Hematopoietic multipotent progenitor cell treated with erythropoietin and hydrocortisone succinate and interleukin-3 and kit ligand, for 6 days (in vitro differentiated cells): ENCODE measurements around the gene KDM1A.
"Not testable (repeated sequence)": the region's sequence is repeated elsewhere in the genome, so short reads cannot be mapped to it uniquely, and the experiment has no call there.

ENCODE experiments used
- DNase-seq: peaks from one replicate; pipeline ENCODE4 v3.0.0-alpha.2; 2015

KDM1A gene

DNA sequence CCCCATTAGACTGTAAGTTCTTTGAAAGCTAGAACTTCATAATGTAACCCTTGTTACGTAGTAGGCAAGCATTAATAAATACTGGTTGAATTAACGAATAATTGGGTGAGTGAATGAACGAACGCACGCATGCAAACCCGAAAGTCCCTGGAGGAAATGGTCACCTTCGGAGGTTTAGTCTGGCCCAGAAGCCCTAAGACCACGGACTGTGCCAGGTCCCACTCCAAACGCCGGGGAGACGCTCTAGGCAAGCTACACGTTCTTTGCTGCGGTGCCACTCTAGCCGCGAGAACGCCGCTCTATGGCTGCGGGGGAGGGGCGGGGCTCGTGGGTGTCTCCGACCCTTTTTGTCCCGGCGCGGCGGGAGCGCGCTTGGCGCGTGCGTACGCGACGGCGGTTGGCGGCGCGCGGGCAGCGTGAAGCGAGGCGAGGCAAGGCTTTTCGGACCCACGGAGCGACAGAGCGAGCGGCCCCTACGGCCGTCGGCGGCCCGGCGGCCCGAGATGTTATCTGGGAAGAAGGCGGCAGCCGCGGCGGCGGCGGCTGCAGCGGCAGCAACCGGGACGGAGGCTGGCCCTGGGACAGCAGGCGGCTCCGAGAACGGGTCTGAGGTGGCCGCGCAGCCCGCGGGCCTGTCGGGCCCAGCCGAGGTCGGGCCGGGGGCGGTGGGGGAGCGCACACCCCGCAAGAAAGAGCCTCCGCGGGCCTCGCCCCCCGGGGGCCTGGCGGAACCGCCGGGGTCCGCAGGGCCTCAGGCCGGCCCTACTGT, at the start of gene KDM1A:
TSS of gene KDM1A (plus strand) at position 375 of the 769 bp plus-strand sequence. CDS start at position 504, 129 bp downstream.
- peak; percentile 98 for DNase-seq

DNA sequence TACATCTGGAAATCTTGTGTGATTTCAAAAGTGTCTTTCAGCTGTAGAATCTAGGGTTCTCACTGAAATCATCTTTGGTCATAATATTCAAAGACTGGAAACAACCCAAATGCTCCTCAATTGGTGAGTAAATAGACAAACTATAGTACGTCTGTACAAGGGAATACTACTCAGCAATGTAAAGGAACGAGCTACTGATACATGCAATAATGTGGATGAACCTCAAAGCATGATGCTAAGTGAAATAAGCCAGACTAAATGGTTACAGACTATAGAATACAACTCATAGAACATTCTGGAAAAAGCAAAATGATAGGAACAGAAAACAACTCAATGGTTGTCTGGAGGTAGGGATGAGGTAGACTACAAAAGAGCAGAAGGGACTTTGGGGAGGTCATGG, 49.2 kb upstream of the KDM1A start:
- DNase-seq, result no peak

DNA sequence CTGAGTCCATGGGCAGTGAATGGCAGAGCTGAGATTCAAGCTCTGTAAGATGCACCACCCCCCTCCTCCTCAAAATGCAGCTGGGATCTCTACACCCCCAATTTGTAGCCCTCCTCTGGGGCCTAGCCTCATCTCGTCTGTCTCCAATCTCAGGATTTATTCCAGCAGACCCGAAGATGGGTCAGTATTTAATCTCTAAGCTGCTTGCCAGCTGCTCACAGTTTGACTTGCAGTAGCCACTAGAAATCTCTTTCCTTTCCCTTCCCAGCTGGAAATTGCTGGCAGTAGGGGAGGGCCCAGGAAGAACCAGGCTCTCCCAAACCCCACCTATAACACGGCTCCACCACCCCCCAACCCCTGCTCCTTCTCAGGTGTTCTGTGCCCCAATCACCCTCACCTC, 48.1 kb upstream of the KDM1A start:
- no peak for DNase-seq

DNA sequence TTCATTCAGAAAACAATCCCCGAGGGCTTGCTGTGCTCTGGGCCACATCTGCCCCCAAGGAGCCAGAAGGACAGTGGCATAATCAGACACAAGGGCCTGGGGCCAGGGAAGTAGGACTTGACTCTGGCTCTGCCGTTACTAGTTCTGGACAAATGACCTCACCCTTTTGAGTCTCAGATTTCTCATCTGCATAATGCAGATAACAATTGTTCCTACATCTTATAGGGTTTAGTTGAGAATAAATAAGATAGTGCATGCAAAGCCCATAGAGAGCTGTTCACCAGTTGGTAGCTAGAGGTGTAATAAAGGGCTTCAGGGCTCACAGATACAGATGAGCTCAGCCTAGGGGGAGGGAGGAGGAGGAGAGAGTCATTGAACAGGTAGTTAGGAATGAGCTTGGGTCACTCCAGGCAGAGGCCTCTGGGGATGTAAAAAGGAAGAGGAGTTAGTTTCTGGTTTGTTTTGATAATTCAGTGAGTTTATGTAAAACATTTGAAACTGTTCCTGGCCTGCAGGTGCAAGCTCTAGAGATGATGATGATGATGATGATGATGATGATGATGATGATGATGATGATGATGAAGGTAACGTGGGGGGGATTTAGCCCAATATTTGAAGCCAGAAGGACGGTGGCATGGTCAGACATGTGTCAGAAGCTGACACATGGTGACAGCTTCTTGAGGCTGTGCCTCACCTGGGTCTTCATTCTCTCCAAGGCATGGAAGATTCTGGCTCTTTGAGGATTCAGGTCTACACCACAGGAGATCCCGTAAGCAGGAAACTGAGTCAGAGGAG, 47.5 kb upstream of the KDM1A start:
- no peak for DNase-seq

DNA sequence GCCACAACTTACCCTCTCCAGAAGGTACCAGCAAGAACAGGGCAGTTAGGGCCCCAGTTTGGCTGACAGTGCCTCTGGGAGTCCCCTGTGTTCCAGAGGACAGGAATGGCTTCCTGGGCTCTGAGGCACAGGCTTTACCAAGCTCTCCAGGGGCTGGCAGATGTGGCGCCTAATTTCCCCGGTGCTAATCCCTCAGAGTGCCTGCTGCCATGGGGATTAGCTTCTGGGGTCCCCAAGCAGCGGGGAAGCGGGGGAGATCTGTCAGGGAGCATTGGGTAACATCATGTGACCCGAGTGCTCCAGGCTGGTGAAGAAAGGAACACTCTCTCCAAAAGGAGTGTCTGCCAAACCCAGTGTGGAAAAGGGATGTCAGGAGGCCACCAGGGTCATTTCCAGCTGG, 46.5 kb upstream of the KDM1A start, which contains the start of gene LACTBL1:
TSS of gene LACTBL1 (minus strand) at position 107 of the 400 bp plus-strand sequence. CDS start 550 bp downstream, outside the sequence.
- DNase-seq, result no peak

DNA sequence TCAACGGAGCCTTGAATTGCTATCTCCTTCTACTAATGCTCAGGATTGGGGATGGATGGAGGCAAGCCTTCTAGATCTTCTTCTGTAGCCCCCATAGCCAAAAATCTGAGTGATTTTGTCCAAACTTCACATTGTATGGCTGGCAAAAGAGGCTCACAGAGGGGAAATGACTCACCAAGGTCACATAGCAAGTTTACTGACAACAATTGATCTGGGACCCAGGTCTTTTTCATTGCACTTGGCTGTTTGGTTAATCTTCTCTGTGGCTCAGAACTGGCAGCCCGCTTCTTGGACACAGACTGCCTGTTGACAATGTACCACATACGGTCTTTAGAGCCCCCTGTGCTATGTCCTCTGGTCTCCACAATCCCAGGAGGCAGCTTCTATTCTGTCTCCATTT, 43.6 kb upstream of the KDM1A start:
- no peak for DNase-seq

DNA sequence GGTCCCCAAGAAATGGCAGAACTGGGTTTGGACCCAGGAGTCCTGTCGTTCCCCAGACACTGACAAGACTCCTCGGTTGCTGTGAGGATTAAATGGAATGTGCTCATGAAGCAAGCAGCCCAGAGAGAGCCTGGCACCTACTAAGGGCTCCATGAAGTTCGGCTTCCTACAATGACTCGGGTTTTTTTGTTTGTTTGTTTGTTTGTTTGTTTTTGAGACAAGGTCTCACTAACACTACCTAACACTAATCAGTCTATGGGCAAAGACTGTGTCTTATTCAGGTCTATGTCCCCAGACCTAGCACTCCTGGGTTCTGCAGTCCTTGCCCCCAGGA, 43.2 kb upstream of the KDM1A start:
- no peak for DNase-seq

DNA sequence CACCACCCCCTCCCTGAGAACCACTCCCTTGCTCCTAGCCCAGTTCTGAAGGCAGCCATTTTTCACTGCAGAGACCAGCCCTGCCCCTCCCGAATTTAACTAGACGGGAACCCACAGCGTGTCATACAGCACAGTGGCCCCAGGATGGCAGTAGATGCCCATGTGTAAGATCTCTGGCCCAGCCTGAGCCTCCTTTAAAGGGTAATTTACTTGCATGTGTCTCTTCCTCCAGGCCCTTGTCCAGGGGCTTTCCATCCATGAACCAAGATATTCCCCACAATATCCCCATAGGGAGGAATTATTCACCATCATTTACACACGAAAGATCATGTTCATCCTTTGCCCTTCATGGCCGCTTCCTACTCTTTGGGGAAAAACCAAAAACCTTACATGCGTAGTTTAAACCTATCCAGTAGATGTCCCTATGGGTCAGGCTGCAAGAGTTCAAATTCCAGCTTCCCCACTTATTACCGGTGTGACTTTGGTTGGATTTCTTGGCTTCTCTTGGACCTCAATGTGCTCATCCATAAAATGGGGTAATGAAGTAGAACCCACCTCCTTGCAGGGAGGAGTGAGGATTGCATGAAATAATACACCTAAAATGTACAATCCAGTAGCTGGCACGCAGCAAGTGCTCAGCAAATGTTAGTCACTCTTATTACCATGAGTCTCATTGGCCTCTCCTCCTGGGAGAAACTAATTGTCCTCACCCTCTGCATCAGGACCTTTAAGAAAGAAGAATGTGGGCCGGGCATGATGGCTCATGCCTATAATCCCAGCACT, 42.6 kb upstream of the KDM1A start:
- peak; percentile 92 for DNase-seq

GRCh38 chr1:22978299-22978698, 41.0 kb upstream of the KDM1A start:
- no peak for DNase-seq

- not testable (repeated sequence) for DNase-seq
Measured at GRCh38 chr1:22980471-22980790, 38.8 kb upstream of the KDM1A start.

DNA sequence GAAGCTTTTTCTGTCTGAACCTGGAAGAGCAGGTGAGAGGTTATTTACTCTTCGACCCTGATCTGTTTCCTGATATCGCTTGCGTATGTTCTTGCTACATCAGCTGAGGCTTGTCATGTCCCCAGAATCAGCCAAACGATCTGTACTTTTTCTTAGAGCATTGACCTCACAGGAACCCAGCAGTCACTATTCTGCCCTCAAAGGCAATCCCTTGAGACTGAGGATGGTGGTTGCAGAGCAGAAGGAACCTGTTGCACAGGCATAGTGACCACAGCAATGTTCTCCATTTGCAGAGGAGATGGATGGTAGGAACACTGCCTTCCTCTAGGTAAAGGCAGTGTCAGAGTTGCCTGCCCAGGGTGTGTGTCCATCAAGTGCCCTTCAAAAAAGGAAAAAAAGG, 35.3 kb upstream of the KDM1A start:
- DNase-seq, result peak; percentile 27

DNA sequence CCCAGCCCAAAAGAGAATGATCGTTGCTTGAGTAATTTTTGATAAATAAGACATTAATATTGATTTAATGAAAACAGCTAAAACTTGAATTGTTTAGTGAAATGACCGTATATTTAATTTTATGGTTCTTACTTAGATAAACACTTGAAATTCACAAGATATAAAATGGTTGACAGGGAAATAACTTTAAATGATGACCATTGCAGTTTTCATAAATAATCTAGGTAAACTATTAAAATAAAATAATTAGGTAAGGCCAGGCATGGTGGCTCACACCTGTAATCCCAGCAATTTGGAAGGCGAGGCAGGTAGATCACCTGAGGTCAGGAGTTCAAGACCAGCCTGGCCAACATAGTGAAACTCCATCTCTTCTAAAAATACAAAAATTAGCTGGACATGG, 26.9 kb upstream of the KDM1A start:
- DNase-seq, result not testable (repeated sequence)

GRCh38 chr1:22993220-22993795, 26.0 kb upstream of the KDM1A start:
- not testable (repeated sequence) for DNase-seq

DNA sequence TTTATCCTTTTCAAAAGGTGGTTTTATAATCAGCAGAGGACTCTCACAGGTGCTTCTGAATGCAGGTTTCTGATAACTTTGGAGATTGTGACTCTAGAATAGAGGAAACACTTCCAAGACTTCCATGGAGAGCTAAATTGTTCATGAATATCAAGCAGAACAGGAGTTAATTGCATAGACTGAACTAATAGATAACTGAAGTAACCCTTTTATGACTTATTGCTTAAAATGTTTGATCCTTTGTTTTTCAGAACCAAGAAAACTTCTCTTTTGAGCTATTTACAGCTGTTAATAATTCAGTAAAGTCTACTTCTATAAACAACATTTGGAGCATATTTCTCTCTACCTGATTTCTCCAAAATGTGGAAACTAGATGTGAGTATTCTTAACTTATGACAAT, 23.5 kb upstream of the KDM1A start:
- no peak for DNase-seq

DNA sequence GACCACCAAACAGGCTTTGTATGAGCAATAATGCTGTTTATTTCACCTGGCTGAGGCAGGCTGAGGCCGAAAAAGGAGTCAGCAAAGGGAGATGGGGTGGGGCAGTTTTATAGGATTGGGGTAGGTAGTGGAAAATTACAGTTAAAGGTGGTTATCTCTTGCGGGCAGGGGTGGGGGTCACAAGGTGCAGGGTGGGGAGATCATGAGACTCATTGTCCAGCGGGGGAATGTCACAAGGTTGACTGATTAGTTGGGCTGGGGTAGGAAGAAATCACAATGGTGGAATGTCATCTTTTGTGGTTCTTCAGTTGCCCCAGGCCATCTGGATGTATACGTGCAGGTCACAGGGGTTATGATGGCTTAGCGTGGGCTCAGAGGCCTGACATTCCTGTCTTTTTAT, 21.7 kb upstream of the KDM1A start:
- not testable (repeated sequence) for DNase-seq

DNA sequence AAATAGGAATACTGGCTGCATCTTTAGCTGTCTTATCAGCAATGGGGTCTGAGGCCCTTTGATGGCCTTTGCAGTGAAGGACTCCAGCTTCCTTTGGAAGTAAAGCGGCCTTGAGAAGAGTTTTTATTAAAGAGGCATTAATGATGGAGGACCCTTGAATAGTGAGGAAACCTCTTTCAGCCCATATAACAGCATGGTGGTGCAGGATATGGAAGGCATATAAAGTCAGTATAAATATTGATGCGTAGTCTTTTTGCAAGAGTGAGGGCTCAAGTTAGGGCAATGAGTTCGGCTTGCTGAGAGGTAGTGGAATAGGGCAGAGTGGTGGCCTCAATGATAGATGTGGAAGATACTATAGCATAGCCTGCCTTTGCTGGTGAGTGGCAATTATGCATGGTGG, 19.1 kb upstream of the KDM1A start:
- not testable (repeated sequence) for DNase-seq

DNA sequence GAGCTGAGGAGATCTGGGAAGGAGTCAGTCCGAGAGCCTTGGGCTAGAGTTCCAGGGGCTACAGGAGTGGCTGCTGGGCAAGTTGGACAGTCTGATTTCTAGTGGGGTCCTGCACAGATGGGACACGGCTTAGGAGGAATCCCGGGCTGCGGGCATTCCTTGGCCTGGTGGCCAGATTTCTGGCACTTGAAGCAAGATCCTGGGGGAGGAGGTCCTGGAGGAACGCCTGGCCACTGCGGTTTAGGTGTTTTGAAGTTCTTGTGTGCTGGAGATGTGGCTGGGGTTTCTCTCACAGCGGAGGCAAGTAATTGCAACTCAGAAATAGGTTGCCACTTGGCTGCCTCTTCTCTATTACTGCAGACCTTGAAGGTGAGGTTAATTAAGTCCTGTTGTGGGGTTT, 17.1 kb upstream of the KDM1A start:
- DNase-seq, result not testable (repeated sequence)

DNA sequence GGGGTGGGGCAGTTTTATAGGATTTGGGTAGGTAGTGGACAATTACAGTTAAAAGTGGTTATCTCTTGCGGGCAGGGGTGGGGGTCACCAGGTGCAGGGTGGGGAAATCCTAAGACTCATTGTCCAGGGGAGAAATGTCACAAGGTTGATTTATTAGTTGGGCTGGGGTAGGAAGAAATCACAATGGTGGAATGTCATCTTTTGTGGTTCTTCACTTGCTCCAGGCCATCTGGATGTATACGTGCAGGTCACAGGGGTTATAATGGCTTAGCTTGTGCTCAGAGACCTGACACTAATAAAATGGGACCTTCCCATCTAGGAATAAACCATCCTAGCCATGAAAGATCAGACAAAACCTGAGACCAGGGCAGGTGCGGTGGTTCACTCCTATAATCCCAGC, 15.2 kb upstream of the KDM1A start:
- no peak for DNase-seq

GRCh38 chr1:23004769-23005168, 14.5 kb upstream of the KDM1A start:
- not testable (repeated sequence) for DNase-seq

GRCh38 chr1:23007106-23007505, 12.2 kb upstream of the KDM1A start:
- DNase-seq, result no peak

GRCh38 chr1:23008901-23009300, 10.4 kb upstream of the KDM1A start:
- DNase-seq, result no peak

DNA sequence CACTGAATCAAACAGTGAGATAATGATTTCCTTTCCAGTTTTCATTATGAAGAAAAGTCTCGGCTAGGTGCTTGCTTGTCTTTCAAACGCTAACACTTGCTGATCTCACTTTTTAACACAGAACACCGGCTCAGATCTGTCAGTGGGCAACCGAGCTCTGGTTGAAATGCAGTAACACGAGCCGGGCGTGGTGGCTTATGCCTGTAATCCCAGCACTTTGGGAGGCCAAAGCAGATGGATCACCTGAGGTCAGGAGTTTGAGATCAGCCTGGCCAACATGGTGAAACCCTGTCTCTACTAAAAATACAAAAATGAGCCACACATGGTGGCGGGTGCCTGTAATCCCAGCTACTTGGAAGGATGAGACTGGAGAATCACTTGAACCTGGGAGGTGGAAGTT, 9.2 kb upstream of the KDM1A start:
- DNase-seq, result not testable (repeated sequence)

- peak; percentile 22 for DNase-seq
Measured at GRCh38 chr1:23013657-23014056, 5.6 kb upstream of the KDM1A start.
